ENCODE results near the gene KCTD2.
"Not testable (repeated sequence)": the region's sequence is repeated elsewhere in the genome, so short reads cannot be mapped to it uniquely, and the experiment has no call there.

The KCTD2 gene

DNA sequence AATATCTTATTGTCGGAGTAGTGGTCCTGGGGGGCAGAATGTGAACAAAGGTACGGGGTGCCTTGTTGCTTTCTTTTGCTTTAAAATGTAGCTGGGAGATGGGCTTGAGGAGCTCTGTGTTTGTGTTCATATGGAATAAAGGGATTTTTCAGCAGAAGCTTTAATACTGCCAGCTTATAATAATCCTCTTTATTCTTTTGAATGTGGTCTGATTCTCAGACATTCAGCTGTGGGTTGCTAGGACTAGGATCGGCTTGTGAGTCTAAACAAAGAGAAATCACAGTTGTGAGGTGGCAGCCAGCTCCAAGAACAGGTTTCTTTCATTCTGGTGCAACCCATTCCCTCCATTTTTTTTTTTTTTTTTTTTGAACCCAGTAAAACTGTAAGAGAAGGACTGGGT is 27.3 kb upstream of the KCTD2 start:
- no peak overlapping the region for H3K4me3 ChIP-seq (ENCODE audit: low read depth, low read length)

DNA sequence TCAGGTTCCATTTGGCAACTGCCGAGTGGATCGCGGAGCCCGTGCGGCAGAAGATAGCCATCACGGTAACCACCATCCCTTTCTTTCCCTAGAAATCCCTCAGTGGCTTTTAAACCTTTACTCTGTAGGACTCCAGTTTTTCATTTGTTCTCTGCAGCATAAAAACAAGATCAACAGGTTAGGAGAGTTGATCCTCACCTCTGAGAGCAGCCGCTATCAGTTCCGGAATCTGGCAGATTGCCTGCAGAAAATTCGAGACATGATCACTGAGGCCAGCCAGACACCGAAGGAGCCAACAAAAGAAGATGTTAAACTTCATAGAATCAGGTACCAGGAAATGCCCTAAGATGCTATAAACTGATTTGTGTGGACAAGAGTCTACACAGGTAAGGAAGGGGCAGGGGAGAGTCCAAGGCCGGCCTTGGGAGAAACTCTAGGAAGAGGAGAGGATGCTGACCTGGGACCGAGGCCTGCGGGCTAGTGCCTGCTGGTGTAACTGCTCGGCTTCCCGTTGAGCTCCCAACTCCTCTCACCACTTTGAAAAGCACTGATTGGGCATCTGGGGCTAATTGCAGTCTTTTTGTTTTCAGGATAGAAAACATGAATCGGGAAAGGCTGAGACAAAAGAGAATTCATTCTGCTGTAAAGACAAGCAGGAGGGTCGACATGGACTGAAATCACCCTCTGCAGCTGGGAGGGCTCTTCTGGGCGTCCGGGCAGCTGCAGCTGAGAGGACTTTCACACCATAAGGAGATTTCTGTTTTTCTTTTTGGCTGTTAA is 26.5 kb upstream of the KCTD2 start:
- no peak overlapping the region for H3K4me3 ChIP-seq (ENCODE audit: low read depth, low read length)

DNA sequence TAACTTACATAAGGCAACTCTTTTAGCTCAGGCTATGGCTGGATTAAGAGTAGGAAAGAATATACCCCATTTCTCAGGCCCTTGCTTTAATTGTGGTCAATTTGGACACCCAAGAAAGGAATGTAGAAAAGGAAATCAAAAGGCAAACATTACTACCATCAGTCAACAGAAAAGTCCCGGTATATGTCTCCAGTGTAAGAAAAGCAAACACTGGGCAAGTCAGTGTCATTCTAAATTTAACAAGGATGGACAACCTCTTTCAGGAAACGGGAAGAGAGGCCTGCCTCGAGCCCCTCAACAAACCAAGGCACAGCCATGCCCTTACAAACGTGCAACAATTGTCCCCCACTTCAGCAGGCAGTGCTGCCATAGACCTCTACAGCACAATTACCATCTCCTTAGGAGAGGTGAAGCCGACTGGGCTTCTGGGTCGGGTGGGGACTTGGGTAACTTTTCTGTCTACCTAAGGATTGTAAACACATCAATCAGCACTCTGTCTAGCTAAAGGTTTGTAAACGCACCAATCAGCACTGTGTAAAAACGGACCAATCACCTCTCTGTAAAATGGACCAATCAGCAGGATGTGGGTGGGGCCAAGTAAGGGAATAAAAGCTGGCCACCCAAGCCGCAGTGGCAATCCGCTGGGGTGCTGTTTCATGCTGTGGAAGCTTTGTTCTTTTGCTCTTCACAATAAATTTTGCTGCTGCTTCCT is 22.2 kb upstream of the KCTD2 start:
- no peak overlapping the region for H3K4me3 ChIP-seq (ENCODE audit: low read depth, low read length)

DNA sequence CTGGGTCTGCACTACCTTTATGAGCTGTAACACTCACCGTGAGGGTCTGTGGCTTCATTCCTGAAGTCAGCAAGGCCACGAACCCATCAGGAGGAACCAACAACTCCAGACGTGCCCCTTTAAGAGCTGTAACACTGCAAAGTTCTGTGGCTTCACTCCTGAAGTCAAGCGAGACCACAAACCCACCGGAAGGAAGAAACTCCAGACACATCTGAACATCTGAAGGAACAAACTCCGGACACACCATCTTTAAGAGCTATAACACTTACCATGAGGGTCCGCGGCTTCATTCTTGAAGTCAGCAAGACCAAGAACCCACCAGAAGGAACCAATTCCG is 21.7 kb upstream of the KCTD2 start:
- not testable (repeated sequence) for H3K4me3 ChIP-seq (ENCODE audit: low read depth, low read length)

DNA sequence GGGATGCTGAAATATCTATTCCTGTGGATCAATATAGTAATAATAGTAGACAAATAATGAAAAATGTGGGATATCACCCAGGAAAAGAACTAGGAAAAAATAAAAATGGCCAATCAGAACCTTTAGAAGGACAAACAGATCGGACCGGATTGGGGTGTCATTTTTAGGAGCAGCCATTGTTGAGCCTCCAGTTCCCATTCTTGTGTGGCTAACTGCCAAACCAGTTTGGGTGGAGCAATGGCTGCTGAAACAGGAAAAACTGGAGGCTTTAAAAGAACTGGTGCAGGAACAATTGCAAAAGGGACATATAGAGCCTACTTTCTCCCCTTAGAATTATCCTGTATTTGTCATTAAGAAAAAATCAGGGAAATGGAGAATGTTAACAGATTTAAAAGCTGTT is 20.4 kb upstream of the KCTD2 start:
- not testable (repeated sequence) for H3K4me3 ChIP-seq (ENCODE audit: low read depth, low read length)

DNA sequence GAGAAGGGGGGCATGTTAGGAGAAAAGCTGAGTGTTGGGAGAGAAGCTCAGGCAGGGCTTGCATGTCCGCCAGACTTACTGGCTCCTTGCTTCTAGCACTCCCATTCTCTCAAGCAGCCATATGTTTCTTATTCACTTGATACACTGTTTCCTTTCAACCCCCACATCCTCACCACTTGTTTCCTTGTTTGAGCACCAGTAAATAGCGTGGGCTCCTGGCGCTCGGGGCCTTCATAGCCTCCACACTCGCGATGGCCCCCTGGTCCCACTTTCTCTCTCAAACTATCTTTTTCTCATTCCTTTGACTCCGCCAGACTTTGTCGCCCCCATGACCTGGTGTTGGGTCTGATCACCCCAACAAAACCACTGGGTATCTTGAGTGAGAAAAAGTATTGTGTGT is 16.9 kb upstream of the KCTD2 start:
- H3K4me3 ChIP-seq (ENCODE audit: low read depth, low read length), result no peak overlapping the region

DNA sequence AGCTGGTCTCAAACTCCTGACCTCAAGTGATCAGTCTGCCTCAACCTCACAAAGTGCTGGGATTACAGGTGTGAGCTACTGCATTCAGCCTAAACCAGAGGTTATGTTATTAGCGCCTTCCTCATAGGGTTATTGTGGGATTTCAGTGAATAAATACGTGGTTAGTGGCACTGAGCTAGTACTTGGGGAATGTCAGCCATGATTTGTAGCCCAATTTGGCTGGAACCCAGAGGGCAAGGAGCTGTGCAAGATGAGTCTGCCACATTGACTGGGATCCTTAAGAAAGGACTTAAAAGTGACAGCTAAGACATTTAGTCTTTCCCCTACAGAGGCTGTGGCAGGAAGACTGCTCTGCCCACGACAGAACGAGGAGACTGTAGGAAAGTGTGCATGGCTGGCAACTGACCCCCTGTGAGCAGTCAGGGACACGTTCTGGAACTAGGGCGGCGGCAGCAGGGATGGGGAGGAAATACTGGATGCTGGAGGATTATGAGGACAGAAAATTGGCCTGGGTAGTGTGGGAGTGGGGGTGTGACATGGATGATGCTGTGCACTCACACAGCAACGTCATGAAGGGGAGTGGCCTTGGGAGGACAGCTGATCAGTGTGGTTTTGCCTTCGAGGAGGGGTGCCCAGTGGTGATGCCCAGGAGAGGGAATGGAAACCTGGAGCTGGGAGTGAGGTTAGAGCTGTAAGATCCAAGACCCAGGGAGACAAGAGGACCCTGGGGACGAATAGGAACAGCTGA is 14.9 kb upstream of the KCTD2 start:
- no peak overlapping the region for H3K4me3 ChIP-seq (ENCODE audit: low read depth, low read length)

DNA sequence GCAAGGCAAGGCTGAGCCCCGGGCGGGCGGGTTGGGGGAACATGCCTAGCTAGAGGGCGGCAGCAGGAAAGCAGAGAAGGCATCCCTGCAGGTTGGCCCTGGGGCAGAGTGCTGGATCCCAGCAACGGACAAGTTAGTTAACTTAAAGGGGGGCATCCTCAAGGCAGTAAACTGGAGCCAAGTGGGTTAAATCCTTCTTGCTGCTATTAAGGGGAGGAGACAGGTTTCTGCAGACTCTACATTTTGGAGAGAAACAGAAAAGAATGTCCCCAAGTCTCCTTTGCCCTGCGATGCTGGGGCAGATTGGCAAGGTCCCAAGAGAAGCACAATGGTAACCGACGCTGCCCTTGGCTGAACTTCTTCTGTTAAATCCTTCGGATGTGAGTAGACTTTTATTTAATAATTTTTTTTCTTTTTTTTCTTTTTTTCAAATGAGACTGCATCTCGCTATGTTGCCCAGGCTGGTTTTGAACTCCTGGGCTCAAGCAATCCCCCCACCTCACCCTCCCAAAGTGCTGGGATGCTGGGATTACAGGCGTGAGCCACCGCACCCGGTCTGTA is 14.2 kb upstream of the KCTD2 start:
- H3K4me3 ChIP-seq (ENCODE audit: low read depth, low read length), result peak overlapping the region; percentile 96

DNA sequence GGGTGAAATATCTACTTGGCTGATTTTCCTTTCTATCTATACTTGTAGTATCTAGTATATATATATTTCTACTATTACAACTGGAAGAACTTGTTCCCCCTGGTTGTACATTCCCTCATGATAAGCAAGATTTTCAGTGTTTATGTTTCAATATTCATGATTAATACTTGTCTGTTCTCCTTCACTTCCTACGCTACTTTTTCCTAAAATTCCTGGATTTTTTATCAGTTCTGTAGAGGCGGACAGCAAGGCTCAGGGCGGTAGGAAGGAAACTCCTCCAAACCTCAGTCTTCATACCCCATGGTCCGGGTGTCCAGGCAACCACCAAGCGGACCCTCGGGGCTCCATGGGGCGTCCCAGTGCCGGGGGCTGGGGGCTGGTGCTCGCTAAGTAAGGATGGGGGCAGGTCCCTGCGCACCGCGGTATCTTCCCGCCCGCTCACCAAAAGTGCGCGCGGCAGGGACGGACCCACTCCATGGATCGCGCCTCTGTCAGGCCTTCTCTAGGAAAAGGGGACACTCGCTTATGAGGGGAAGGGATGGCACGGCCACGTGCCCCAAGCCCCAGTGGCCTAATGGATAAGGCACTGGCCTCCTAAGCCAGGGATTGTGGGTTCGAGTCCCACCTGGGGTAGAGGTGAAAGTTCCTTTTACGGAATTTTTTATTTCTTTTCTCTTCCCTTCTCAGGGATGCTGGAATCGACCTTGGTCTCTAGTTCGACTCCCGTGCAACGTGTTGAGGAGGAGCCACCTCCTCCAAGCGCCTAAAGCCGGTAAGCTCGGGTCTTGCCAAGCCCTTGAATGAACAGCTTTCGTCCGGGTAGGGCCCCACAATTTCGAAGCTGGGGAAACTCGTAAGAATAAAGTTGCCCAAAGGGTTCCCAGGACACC is 13.4 kb upstream of the KCTD2 start:
- peak overlapping the region; percentile 96 for H3K4me3 ChIP-seq (ENCODE audit: low read depth, low read length)

DNA sequence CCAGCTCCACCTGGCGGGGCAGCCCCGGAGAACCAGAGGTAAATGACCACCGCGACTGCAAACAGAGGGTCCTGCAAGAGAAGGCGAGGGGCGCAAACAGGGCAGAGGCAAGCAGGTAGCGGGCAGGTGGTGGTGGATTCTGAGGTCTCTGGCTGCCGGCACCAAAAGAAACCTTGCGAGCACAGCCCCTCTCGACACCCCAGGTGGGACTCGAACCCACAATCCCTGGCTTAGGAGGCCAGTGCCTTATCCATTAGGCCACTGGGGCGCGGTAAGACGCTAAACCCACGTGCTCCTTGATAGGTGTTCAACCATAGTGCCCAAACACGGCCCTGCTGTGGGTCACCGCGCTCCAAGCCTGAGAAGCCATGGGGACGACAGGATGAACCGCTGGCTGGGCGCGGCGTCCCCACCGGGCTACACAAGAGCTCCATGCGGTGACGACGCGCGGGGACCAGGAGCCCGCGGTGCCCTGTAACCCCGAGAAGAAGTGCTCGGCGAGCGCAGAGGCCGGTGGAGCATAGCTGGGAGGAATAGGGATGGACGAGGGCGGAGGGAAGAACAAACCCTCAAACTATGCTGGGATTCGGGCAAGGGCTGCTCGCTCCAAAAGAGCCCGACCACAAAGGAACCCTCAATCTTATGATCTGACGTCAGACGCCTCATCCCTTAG is 12.7 kb upstream of the KCTD2 start:
- H3K4me3 ChIP-seq (ENCODE audit: low read depth, low read length), result peak overlapping the region; percentile 96

DNA sequence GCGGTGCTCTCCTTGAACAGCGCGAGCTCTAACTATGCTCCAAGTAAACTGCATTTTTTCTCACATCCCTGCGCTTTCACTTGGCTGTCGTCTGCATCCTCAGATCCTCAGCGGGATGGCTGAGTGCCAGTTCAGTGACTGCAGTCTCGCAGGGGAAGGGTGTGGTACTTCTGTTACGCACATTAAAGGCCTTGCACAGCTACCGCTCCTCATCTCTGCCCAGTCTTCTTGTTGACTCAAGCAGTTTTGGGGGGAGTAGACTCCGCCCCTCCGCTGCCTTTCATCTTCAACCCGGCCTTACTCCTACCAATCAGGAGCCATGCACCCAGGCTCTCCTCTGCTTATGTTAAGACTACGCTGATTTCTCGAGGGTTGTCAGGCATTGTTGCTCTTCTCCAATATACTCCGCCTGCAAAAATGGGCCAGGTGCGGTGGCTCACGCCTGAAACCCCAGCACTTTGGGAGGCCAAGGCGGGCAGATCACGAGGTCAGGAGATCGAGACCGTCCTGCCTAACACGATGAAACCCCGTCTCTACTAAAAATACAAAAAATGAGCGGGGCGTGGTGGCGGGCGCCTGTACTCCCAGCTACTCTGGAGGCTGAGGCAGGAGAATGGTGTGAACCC is 10.3 kb upstream of the KCTD2 start:
- H3K4me3 ChIP-seq (ENCODE audit: low read depth, low read length), result no peak overlapping the region

DNA sequence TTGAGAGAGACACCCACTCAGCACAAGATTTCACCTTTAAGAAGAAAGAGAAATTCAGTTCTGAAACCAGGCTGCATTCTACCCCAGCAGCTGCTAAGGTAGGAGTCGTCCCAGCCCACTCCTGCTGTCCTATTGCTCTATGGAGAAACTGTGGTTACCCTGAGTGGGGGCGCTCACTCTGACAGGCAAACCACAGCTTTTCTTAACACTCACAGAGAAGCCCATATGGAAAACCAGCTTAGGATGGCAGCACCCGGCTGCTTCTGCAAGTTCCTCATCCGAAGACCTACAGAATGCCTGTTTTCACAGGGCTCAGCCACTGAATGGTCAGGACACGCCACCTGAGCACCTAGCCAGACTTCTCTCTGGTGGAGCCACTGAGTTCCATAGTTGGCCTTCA is 7.8 kb upstream of the KCTD2 start:
- no peak overlapping the region for H3K4me3 ChIP-seq (ENCODE audit: low read depth, low read length)

DNA sequence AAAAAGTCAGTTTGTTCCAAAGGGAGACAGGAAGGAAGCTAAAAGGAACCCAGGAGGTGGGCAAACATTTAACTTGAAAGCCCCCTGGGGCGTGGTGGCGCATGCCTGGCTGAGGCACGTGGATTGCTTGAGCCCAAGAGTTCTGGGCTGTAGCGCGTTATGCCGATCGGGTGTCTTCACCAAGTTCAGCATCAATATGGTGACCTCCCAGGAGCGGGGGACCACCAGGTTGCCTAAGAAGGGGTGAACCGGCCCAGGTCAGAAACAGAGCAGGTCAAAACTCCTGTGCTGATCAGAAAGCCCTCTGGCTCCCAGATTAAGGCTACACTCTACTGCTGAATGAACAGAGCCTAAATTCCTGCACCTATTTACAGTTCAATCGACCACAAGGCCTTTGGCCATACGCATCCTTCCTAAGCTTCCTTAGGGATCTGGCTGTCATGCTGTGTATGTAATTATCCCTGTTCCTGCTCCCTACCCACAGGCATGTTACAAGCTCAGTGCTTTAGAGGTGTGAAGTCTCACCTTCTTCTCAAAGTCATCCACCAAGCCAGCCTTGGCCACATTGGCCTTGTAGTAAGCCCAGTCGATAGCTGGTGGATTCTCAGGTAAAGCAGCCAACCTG is 5.3 kb upstream of the KCTD2 start:
- no peak overlapping the region for H3K4me3 ChIP-seq (ENCODE audit: low read depth, low read length)

DNA sequence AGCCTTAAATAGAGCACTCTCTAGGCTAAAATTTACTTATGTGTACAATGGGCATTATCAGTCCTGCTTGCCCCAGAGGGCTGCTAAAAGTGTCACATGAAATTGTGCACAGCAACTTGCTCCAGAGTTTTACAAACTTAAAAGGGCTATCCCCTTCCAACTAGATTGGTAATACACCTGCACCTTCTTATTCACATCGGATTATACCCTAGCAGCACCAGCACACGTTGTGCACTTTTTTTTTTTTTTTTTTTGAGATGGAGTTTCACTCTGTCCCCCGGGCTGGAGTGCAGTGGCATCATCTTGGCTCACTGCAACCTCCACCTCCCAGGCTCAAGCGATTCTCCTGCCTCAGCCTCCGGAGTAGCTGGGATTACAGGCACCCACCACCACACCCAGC is 3.2 kb upstream of the KCTD2 start:
- H3K4me3 ChIP-seq (ENCODE audit: low read depth, low read length), result not testable (repeated sequence)

DNA sequence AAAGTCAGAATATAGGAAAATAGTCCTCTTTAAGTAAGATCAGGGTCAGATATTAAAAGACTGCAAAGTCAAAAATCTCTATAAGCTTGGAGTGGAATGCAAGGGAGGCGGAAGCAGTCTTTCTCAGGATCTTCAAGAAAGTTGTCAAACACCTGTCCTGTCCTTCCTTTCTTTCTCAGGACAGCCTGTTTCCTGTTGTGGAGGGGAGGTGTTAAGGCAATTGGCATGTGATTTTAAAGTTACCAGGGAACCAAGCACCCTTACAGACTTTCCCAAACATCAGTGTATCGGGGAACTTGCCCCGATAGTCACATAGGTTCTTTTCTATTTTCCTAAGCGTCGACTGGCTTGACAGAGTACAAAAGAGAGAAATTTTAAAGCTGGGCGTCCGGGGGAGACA is 2.3 kb upstream of the KCTD2 start:
- no peak overlapping the region for H3K4me3 ChIP-seq (ENCODE audit: low read depth, low read length)

DNA sequence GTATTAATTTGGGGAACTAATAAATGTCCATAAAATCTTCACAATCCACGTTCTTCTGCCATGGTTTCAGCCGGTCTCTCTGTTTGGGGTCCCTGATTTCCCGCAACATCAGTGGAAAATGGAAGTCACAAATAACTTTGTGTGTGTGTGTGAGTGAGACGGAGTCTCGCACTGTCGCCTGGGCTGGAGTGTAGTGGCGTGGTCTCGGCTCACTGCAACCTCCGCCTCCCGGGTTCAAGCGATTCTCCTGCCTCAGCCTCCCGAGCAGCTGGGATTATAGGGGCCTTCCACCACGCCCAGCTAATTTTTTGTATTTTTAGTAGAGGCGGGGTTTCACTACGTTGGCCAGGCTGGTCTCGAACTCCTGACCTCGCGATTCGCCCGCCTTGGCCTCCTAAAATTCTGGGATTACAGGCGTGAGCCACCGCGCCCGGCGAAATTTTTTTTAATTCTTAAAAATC is 1.0 kb upstream of the KCTD2 start:
- peak overlapping the region; percentile 98 for H3K4me3 ChIP-seq (ENCODE audit: low read depth, low read length)

DNA sequence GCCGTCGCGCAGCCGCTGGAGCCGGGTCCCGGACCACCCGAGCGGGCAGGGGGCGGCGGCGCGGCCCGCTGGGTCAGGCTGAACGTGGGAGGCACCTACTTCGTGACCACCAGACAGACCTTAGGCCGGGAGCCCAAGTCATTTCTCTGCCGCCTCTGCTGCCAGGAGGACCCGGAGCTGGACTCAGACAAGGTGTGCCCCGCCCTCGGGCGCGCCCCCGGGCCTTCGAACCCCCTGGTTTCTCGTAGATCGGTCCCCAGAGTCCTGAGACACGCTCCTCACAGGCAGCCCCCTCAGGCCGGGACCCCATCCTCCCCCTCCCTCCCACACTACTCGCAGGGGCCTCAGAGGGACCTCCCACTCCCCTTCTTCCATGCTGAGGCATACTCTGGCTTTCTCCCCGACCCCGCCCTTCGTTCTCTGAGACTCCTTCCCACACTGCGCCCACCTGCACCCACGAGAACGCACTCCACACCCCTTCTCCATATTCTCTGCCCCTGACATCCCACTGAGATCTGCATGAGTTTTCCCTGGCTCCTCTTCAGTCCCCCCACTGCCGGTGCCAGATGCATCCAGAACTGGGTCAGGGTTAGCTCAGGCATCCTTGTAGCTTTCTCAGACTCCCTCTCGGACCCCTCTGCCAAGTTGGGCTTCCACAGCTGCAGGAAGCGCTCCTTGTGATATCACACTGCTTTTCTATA is 523 bp downstream of the KCTD2 start:
- peak overlapping the region; percentile 86 for H3K4me3 ChIP-seq (ENCODE audit: low read depth, low read length)

DNA sequence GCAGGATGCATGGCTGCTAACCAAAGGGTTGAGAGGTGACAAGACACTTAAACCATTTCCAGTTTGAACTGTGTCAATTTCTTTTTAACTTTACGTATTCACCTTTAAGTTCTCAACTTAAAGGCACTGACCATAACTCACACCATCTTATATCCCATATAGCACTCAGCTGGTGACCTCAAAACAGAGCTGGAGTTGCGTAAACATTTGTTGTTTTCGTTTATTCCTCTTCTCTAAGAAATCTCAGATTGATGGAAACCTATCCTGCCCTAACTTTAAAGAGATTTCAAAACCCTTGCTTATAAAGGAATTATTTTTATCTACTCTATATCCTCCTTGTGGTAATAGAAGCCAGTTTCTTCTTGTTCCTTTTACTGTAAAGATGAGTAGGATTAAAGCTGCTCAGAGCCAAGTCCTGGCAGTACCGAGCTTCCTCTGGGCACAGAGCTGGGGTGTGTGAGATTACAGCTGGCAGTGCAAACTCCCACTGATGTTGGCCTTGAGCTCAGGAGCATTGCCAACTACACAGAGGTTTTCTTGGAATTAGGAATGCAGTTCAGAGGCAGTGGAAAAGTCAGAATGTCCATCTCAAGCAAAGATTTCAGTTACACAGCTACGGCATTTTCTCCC is 1.3 kb downstream of the KCTD2 start:
- H3K4me3 ChIP-seq (ENCODE audit: low read depth, low read length), result peak overlapping the region; percentile 86

Measured in iPS-11a (cell line).